ENCODE measurements around the gene OR56A5.

DNA sequence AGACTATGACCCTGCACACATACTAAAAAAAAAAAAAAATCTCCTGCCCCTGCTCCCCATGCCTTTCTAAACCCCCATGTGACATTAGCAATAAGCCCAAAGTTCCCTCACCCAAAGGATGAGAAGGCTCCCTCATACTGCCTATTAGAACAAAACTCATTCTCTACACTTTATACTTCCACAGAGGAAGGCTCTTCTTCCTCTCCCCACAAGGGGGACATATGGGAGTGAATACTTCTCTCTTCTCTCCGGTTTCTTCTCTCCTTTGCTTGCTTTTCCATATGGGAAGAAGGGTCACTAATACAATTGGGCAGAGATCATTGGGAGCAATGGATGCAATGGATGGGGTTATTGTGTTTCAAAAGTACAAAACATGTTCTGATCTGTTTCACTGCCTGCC, 15.1 kb upstream of the OR56A5 start:
- TF ChIP-seq EZH2 (IDR thresholded peaks at IDR 0.05; ENCODE audit: insufficient read depth, poor library complexity, severe bottlenecking) (no peak), EZH2phosphoT487 (IDR thresholded peaks at IDR 0.05; ENCODE audit: insufficient read depth, low read depth) (no peak)
